ENCODE data around the gene GARIN5B.

GRCh38 chr19:55373993-55374757 lies 11.1 kb upstream of the GARIN5B start:
- no peak for TF ChIP-seq CTCF (IDR thresholded peaks at IDR 0.05)
- no peak for TF ChIP-seq POLR2AphosphoS5 (IDR thresholded peaks at IDR 0.05)
